ENCODE measurements around the gene COX19. TPM values are rescaled to one million over a fixed set of nuclear protein-coding genes. Genes with fewer than 3 reads are reported as not detected.
A peak's percentile ranks its signal among the peaks of the same experiment; 100 is the strongest.

Gene COX19
- total RNA-seq, 1 experiment from 2014 or later: 14.4 TPM

GRCh38 chr7:975702-976473 lies 539 bp upstream of the COX19 start:
- ATAC-seq (peak; percentile 10), DNase-seq (ENCODE audit: low read depth, low spot score) (no peak)
- intact Hi-C loops (cut with micrococcal nuclease; ENCODE audit: unreplicated experiment): no loop called here
- peak overlapping the region; percentile 76 for H3K27ac ChIP-seq (ENCODE audit: low read length)
- no TSS peak for BruUV-seq (replicated peaks)
- in situ Hi-C loops (cut with HindIII; ENCODE audit: low pct_unique_long_range_greater_than_20kb, low sequenced_read_pairs): no loop called here
- ChIA-PET CTCF (interaction anchor here (0.5 to 1.8 kb wide), 3 partner anchors 10 to 99 kb away, joined by 4 to 9 read pairs (median 4); no protein-coding TSS in a partner anchor), POLR2A (interaction anchor here (0.6 to 0.8 kb wide), 3 partner anchors 12 to 112 kb away, joined by 3 to 9 read pairs (median 7); partner anchors contain the start of gene GPER1)
- TF ChIP-seq POLR2AphosphoS5 (IDR thresholded peaks at IDR 0.05; ENCODE audit: low read depth, low read length): no peak
- TF ChIP-seq CTCF (IDR thresholded peaks at IDR 0.05): no peak
- TF ChIP-seq REST (IDR thresholded peaks at IDR 0.05; ENCODE audit: insufficient read depth in 1 of 2, low read depth in 2 of 2, low read length in 1 of 2): no peak
- H3K9me3 ChIP-seq (ENCODE audit: control insufficient read depth, insufficient read depth, low read depth, low read length): no peaks in the 10 kb centered on the region
- peaks cover 16% of the 10 kb centered on the region for H3K4me1 ChIP-seq (ENCODE audit: control insufficient read depth, insufficient read depth, low read length)
- peaks cover 20% of the 10 kb centered on the region for H3K36me3 ChIP-seq (ENCODE audit: control insufficient read depth, insufficient read depth, low read length)
- no peaks in the 10 kb centered on the region for H3K27me3 ChIP-seq (ENCODE audit: control insufficient read depth, insufficient read depth, low read length)
- H3K4me3 ChIP-seq (ENCODE audit: low read depth in 2 of 2, low read length in 2 of 2): peak overlapping the region; percentile 86 to 95

DNA sequence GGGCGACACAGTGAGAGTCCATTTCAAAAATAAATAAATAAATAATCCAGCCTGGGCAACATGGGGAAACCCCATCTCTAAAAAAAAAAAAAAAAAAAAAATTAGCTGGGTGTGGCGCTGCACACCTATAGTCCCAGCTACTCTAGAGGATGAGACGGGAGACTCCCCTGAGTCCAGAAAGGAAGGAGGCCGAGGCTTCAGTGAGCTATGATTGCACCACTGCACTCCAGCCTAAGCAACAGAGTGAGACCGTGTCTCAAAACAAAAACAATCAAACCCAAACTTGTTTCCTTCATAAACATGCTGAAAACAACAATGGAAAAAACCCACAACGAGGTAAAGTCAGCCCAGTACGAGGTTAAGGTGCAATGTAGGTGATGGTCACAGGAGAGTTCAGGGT lies 1.2 kb downstream of the COX19 start:
- in situ Hi-C loops (cut with HindIII; ENCODE audit: low pct_unique_long_range_greater_than_20kb, low sequenced_read_pairs): loop anchor here (25.0 kb wide), 1 partner anchor 163 kb away; a partner anchor contains a TSS
- no peak for DNase-seq (ENCODE audit: low read depth, low spot score)
- no peak for ATAC-seq
- ChIA-PET POLR2A (no interaction called here), CTCF (interaction anchor here (0.6 to 1.8 kb wide), 3 partner anchors 92 to 144 kb away, joined by 3 to 4 read pairs (median 3); no protein-coding TSS in a partner anchor)
- H3K9me3 ChIP-seq (ENCODE audit: control insufficient read depth, insufficient read depth, low read depth, low read length): no peaks in the 10 kb centered on the region
- intact Hi-C loops (cut with micrococcal nuclease; ENCODE audit: unreplicated experiment): no loop called here
- peak overlapping the region; percentile 86 to 95 for H3K4me3 ChIP-seq (ENCODE audit: low read depth in 2 of 2, low read length in 2 of 2)
- H3K27ac ChIP-seq (ENCODE audit: low read length): peak overlapping the region; percentile 74
- H3K4me1 ChIP-seq (ENCODE audit: control insufficient read depth, insufficient read depth, low read length): peaks cover 16% of the 10 kb centered on the region
- no TSS peak for BruUV-seq (replicated peaks)
- TF ChIP-seq SIN3A (IDR thresholded peaks at IDR 0.05; ENCODE audit: borderline replicate concordance, insufficient read depth, low read depth, low read length): no peak
- TF ChIP-seq CTCF (IDR thresholded peaks at IDR 0.05): no peak
- no peak for TF ChIP-seq REST (IDR thresholded peaks at IDR 0.05; ENCODE audit: insufficient read depth in 1 of 2, low read depth in 2 of 2, low read length in 1 of 2)
- TF ChIP-seq TCF7L2 (IDR thresholded peaks at IDR 0.05; ENCODE audit: low read depth, low read length): no peak
- no peak for TF ChIP-seq POLR2AphosphoS5 (IDR thresholded peaks at IDR 0.05; ENCODE audit: low read depth, low read length)
- H3K27me3 ChIP-seq (ENCODE audit: control insufficient read depth, insufficient read depth, low read length): no peaks in the 10 kb centered on the region
- H3K36me3 ChIP-seq (ENCODE audit: control insufficient read depth, insufficient read depth, low read length): peaks cover 21% of the 10 kb centered on the region

Data from Panc1 (cell line).